PC-9 (cell line): ENCODE results near the gene TDP2.

Experiments used
- CTCF ChIP-seq: fragments of 200-600 bp; sonication (generic); conservative IDR thresholded peaks from 2 replicates; pipeline ENCODE4 v1.6.1; 2017; ENCODE audit warnings: mixed run types, antibody characterized with exemption, mild to moderate bottlenecking, moderate library complexity
- EZH2 ChIP-seq: fragments of 200-600 bp; sonication (generic); IDR thresholded peaks from 2 replicates; pipeline ENCODE4 v1.8.0; 2017; ENCODE audit warnings: antibody characterized with exemption, low read depth

GRCh38 chr6:24662236-24662635 lies 4.5 kb downstream of the TDP2 start:
- TF ChIP-seq EZH2 (no peak), CTCF (no peak)
